Smooth muscle cell (in vitro differentiated cells): ENCODE measurements around the gene PANX2. TPM values are rescaled to one million over a fixed set of nuclear protein-coding genes. Genes with fewer than 3 reads are reported as not detected.
"Not testable (repeated sequence)": the region's sequence is repeated elsewhere in the genome, so short reads cannot be mapped to it uniquely, and the experiment has no call there.

Experiments
- DNase-seq: peaks from one replicate; lab custom pipeline; 2025; ENCODE audit not compliant: unreplicated experiment; lab: John Stamatoyannopoulos, UW
- H2AFZ ChIP-seq: fragments of 200-600 bp; sonication (generic); 2 replicates; pipeline ENCODE4 v1.6.0; 2016; ENCODE audit warnings: antibody characterized with exemption, low read depth, mild to moderate bottlenecking
- H3F3A ChIP-seq: fragments of 200-600 bp; sonication (generic); 2 replicates; pipeline ENCODE4 v1.6.0; 2017; ENCODE audit warnings: antibody characterized with exemption, low read depth
- H3K27ac ChIP-seq: fragments of 200-600 bp; sonication (generic); 2 replicates; pipeline ENCODE4 v1.5.1; 2016; ENCODE audit warnings: low read depth, mild to moderate bottlenecking
- H3K27me3 ChIP-seq: fragments of 200-600 bp; sonication (generic); 2 replicates; pipeline ENCODE4 v1.6.1; 2016; ENCODE audit warnings: low read depth, mild to moderate bottlenecking
- H3K36me3 ChIP-seq: fragments of 200-600 bp; sonication (generic); 2 replicates; pipeline ENCODE4 v1.5.1; 2016; ENCODE audit warnings: low read depth
- H3K4me1 ChIP-seq: fragments of 200-600 bp; sonication (generic); 2 replicates; pipeline ENCODE4 v1.5.1; 2016; ENCODE audit warnings: low read depth
- H3K4me2 ChIP-seq: fragments of 200-600 bp; sonication (generic); 2 replicates; pipeline ENCODE4 v1.6.0; 2016; ENCODE audit warnings: mild to moderate bottlenecking
- H3K4me3 ChIP-seq: fragments of 200-600 bp; sonication (generic); 2 replicates; pipeline ENCODE4 v1.5.1; 2016; ENCODE audit warnings: mild to moderate bottlenecking
- H3K79me2 ChIP-seq: fragments of 200-600 bp; sonication (generic); 2 replicates; pipeline ENCODE4 v1.6.0; 2016; ENCODE audit warnings: low read depth, mild to moderate bottlenecking
- H3K9ac ChIP-seq: fragments of 200-600 bp; sonication (generic); 2 replicates; pipeline ENCODE4 v1.6.0; 2016; ENCODE audit warnings: low read depth
- H3K9me3 ChIP-seq: fragments of 200-600 bp; sonication (generic); replicated peaks from 2 replicates; pipeline ENCODE4 v1.5.1; 2016; ENCODE audit warnings: low read depth
- H4K20me1 ChIP-seq: fragments of 200-600 bp; sonication (generic); 2 replicates; pipeline ENCODE4 v1.6.0; 2016; ENCODE audit warnings: low read depth
- WGBS: methylation state at CpG from one replicate; pipeline ENCODE4 v1.1.7; 2016; ENCODE audit warnings: low lambda C conversion rate; 5-methylcytosine and 5-hydroxymethylcytosine counted together
- polyA plus RNA-seq: library from polyadenylated mRNA; unstranded; fragments of >200 nt; fragmentation: Nextera tagmentation; extraction: Ambion mirVana; gene quantifications from 2 replicates; pipeline ENCODE4 v1.2.1, GENCODE V29; 2016
- total RNA-seq: library from RNA; depleted of rRNA; stranded (reverse); fragments of >200 nt; gene quantifications from 2 replicates; pipeline ENCODE4 v1.2.3, GENCODE V29; 2014
- TF ChIP-seq, protein P1 (sequence below): fragments of 200-600 bp; sonication (generic); IDR thresholded peaks from 2 replicates; pipeline ENCODE4 v1.5.1; 2017; ENCODE audit warnings: borderline replicate concordance, mild to moderate bottlenecking, antibody characterized with exemption; ENCODE audit not compliant: insufficient read depth, poor library complexity, severe bottlenecking

The PANX2 gene
- total and polyA plus RNA-seq, 2 experiments from 2014 or later: 2.9 to 5.1 TPM

- Histone ChIP-seq H3K27ac (no peak overlapping the region), H3K27me3 (no peaks in the 10 kb centered on the region), H3K4me3 (no peak overlapping the region), H3K36me3 (no peaks in the 10 kb centered on the region), H4K20me1 (no peaks in the 10 kb centered on the region), H3F3A (peaks cover 4% of the 10 kb centered on the region), H3K9ac (no peak overlapping the region), H2AFZ (no peak overlapping the region), H3K4me1 (no peaks in the 10 kb centered on the region), H3K79me2 (no peaks in the 10 kb centered on the region), H3K9me3 (no peaks in the 10 kb centered on the region), H3K4me2 (no peak overlapping the region)
- WGBS: 77% methylated on average over 26 of the region's 27 CpGs
- TF ChIP-seq, protein P1, sequence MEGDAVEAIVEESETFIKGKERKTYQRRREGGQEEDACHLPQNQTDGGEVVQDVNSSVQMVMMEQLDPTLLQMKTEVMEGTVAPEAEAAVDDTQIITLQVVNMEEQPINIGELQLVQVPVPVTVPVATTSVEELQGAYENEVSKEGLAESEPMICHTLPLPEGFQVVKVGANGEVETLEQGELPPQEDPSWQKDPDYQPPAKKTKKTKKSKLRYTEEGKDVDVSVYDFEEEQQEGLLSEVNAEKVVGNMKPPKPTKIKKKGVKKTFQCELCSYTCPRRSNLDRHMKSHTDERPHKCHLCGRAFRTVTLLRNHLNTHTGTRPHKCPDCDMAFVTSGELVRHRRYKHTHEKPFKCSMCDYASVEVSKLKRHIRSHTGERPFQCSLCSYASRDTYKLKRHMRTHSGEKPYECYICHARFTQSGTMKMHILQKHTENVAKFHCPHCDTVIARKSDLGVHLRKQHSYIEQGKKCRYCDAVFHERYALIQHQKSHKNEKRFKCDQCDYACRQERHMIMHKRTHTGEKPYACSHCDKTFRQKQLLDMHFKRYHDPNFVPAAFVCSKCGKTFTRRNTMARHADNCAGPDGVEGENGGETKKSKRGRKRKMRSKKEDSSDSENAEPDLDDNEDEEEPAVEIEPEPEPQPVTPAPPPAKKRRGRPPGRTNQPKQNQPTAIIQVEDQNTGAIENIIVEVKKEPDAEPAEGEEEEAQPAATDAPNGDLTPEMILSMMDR: peak; percentile 31
- no peak for DNase-seq
These were observed 23.9 kb upstream of the PANX2 start for GRCh38 chr22:50146439-50147238.

- not testable (repeated sequence) for H3K4me3 ChIP-seq, H3K79me2 ChIP-seq, H3K9ac ChIP-seq, H3K4me2 ChIP-seq, H3F3A ChIP-seq, H4K20me1 ChIP-seq, H3K27ac ChIP-seq, H2AFZ ChIP-seq, H3K4me1 ChIP-seq, H3K27me3 ChIP-seq, H3K9me3 ChIP-seq, H3K36me3 ChIP-seq, DNase-seq
- WGBS: 83% methylated on average over 14 of the region's 26 CpGs
These were observed 23.0 kb upstream of the PANX2 start for GRCh38 chr22:50147258-50148165.

DNA sequence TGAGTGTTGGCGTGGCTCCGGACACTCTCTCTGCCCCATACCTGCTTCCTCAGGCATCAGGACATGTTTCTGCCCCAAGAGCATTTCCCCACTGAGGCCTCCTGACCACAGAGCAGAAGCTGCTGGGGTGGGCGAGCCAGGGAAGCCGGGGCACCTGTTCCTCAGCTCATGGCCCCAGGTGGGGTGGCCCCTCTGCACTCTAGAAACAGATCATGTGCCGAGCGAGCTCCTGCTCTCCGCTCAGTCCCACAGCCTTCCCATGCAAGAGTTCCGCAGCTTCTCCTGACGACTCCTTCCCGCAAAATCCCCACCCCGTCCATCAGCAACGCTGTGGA, 22.4 kb upstream of the PANX2 start:
- no peaks in the 10 kb centered on the region for H3K9me3 ChIP-seq
- TF ChIP-seq, protein P1: no peak
- H4K20me1 ChIP-seq: no peaks in the 10 kb centered on the region
- no peaks in the 10 kb centered on the region for H3K79me2 ChIP-seq
- H3K4me2 ChIP-seq: no peak overlapping the region
- H3K9ac ChIP-seq: no peak overlapping the region
- H3K4me3 ChIP-seq: no peak overlapping the region
- no peaks in the 10 kb centered on the region for H3K4me1 ChIP-seq
- no peak overlapping the region for H3K27ac ChIP-seq
- no peak overlapping the region for H2AFZ ChIP-seq
- H3F3A ChIP-seq: peaks cover 4% of the 10 kb centered on the region
- H3K36me3 ChIP-seq: no peaks in the 10 kb centered on the region
- DNase-seq: no peak
- no peaks in the 10 kb centered on the region for H3K27me3 ChIP-seq
- 91% methylated on average over 12 of the region's 12 CpGs for WGBS

GRCh38 chr22:50148991-50149721, 21.4 kb upstream of the PANX2 start:
- WGBS: 43% methylated on average over 22 of the region's 22 CpGs
- no peak for DNase-seq
- no peaks in the 10 kb centered on the region for H3K79me2 ChIP-seq
- no peaks in the 10 kb centered on the region for H4K20me1 ChIP-seq
- no peak overlapping the region for H3K4me3 ChIP-seq
- no peaks in the 10 kb centered on the region for H3K27me3 ChIP-seq
- H3F3A ChIP-seq: no peaks in the 10 kb centered on the region
- no peak overlapping the region for H3K27ac ChIP-seq
- H3K36me3 ChIP-seq: no peaks in the 10 kb centered on the region
- no peak overlapping the region for H2AFZ ChIP-seq
- TF ChIP-seq, protein P1: peak; percentile 64
- H3K4me1 ChIP-seq: no peaks in the 10 kb centered on the region
- no peak overlapping the region for H3K9ac ChIP-seq
- no peaks in the 10 kb centered on the region for H3K9me3 ChIP-seq
- no peak overlapping the region for H3K4me2 ChIP-seq
